GM19239 (cell line): ENCODE measurements around the gene KCP.
"Not testable (repeated sequence)": the region's sequence is repeated elsewhere in the genome, so short reads cannot be mapped to it uniquely, and the experiment has no call there.

Experiments used
- DNase-seq: peaks from one replicate; pipeline ENCODE4 v3.0.0; 2011; ENCODE audit warnings: low spot score; ENCODE audit not compliant: insufficient read length
- FAIRE-seq: peaks from 2 replicates; lab custom pipeline; 2011; peaks lifted over from hg19 to GRCh38; lab: Jason Lieb, UNC

Gene KCP

GRCh38 chr7:128910569-128910945, at the start of gene KCP:
Gene KCP (minus strand): TSS chr7:128910709. CDS start chr7:128910676, 33 bp downstream.
- FAIRE-seq = no peak
- no peak for DNase-seq

GRCh38 chr7:128959296-128959695, 48.8 kb upstream of the KCP start:
- DNase-seq = no peak
- no peak for FAIRE-seq

GRCh38 chr7:128955981-128956380, 45.5 kb upstream of the KCP start:
- no peak for DNase-seq
- no peak for FAIRE-seq

- DNase-seq (peak; percentile 35), FAIRE-seq (peak; percentile 95)
Observed at GRCh38 chr7:128954830-128955802, 44.6 kb upstream of the KCP start.

GRCh38 chr7:128954150-128954549, 43.6 kb upstream of the KCP start:
- DNase-seq (no peak), FAIRE-seq (no peak)

DNA sequence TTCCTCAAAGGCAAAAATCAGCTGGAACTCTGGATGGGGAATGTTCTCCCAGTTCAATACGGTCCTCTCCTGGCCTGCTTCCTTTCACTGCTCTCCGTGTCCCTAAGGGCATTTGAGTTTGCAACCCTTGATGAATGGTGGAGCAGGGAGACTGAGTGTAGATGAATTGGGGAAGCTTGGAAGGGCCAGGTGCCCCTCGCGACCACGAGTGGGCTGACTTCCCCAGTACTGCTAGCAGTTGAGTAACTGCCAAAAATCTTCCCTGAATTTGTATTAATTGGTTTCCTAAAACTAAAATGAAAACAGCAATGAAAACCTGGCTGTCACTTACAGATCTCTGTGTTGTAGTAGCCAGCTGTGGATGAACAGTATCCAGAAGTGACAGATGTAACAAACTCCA, 40.8 kb upstream of the KCP start:
- FAIRE-seq (no peak), DNase-seq (no peak)

- FAIRE-seq (no peak), DNase-seq (no peak)
Observed at GRCh38 chr7:128948976-128949760, 38.7 kb upstream of the KCP start.

DNA sequence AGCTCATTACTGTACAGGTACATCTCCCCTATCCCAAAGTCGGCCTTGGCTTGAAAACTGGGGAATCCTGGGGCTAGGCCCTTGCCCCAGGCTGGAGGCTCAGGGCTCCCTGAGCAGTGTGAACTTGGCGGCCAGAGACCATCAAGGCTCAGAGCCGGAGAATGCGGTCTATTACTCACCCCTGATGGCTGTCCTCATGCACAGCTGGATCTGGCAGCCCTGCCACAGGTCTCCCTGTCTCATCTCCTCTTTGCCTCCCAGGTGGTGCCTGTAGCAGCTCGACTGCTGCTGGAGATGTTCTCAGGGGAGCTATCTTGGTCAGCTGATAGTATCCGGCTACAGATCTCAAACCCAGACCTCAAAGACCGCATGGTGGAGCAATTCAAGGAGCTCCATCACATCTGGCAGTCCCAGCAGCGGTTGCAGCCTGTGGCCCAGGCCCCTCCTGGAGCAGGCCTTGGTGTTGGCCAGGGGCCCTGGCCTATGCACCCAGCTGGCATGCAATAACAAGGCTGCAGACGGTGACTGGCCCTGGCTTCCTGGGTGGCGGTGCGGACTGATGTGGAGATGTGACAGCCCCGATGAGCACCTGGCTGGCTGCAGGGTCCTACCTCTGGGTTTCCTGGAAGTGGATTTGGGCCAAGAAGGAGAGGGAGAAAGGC, 37.9 kb upstream of the KCP start:
- no peak for DNase-seq
- FAIRE-seq = no peak

DNA sequence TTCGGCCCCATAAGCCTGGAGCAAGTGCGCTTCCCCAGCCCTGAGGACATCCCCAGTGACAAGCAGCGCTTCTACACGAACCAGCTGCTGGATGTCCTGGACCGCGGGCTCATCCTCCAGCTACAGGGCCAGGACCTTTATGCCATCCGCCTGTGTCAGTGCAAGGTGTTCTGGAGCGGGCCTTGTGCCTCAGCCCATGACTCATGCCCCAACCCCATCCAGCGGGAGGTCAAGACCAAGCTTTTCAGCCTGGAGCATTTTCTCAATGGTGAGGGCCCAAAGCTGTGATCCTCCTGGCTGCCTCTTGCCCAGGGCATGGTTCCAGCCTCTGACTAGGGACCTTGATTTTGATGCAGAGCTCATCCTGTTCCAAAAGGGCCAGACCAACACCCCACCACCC, 37.3 kb upstream of the KCP start:
- no peak for FAIRE-seq
- DNase-seq = no peak

DNA sequence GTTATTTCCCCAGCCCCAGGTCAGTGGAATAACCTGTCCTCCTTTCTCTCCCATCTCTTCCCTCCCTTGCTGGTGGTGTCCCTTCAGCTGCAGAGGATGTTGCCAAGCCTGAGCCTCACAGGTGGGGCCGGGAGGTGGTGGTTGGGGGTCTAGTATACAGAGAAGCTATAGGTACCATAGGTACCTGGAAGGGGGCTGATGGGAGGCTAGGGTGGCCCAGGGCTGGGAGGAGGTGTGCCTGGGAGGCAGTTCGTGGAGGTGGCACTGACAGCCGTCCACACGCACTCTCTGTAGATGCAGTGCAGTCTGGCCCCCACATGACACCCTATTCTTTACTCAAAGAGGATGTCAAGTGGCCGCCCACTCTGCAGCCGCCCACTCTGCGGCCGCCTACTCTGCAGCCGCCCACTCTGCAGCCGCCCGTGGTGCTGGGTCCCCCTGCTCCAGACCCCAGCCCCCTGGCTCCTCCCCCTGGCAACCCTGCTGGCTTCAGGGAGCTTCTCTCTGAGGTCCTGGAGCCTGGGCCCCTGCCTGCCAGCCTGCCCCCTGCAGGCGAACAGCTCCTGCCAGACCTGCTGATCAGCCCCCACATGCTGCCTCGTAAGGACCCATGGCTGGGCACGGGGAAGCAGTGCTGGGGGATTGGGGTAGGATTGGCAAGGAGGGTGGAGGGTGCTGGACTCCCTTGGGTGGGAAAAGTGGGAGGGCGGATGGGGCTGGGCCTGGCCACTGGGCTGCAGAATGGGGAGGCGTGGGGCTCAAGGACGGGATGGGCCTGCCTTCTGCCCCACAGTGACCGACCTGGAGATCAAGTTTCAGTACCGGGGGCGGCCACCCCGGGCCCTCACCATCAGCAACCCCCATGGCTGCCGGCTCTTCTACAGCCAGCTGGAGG, 36.7 kb upstream of the KCP start:
- FAIRE-seq = no peak
- no peak for DNase-seq

DNA sequence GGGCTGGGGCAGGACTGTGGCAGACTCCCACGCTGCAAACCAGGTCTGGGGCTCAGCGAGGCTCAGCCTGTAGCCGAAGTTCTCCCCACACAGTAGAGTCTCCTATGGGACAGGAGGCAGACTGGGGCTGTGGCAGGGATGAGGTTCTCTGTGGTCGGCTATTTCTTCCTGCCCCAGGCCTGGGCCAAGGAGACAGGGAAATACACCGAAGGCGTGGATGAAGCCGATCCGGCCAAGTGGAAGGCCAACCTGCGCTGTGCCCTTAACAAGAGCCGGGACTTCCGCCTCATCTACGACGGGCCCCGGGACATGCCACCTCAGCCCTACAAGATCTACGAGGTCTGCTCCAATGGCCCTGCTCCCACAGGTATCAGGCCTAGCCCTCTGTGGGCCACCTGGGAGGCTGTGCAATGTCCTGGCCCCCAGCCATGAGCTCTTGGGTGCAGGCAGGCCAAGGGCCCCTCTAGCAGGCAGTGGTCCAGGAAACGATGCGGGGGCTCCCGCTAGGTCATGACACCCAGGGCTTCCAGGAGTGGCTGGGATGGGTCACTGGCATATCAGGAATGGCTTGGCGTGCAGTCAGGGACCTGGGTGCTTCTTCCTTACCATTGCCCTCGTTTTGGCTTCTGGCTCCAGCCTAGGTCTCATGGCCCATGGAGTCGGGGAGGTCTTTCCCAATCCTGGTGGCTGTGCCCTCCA, 35.3 kb upstream of the KCP start:
- FAIRE-seq (no peak), DNase-seq (no peak)

- no peak for DNase-seq
- FAIRE-seq = no peak
Observed at GRCh38 chr7:128944487-128945236, 34.2 kb upstream of the KCP start.

GRCh38 chr7:128943251-128943650, 32.7 kb upstream of the KCP start:
- not testable (repeated sequence) for FAIRE-seq, DNase-seq

GRCh38 chr7:128941946-128942526, 31.5 kb upstream of the KCP start:
- FAIRE-seq = no peak

DNA sequence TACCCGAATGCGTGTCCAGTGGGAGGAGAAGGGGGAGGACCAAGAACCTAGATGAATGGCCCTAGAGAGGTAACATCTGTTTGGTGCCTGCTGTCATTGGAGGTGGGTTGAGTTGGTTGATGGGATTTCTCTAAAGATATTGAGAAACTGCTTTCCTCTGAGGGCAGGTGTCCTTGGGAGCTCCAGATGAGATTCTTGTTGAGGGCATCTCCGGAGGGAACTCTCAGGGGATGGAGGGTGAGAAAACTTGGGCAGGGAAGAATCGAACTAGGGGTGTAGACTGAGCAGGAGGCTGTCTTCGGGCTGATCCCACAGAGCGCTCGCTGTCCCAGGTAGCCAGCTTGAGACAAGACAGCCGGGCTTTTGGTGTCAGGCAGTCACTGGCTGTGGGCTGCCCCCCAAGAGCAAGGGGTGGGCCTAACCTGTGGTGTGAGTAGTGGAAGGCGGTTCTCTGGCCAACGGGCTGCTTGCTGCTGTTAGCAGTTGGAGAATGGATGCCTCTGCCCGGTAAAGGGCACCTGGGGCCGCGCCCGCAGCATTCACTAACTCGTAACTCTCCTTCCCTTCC, 30.9 kb upstream of the KCP start:
- DNase-seq (no peak), FAIRE-seq (no peak)

More at GRCh38 chr7:128941946-128942526, 31.5 kb upstream of the KCP start:
- no peak for DNase-seq

DNA sequence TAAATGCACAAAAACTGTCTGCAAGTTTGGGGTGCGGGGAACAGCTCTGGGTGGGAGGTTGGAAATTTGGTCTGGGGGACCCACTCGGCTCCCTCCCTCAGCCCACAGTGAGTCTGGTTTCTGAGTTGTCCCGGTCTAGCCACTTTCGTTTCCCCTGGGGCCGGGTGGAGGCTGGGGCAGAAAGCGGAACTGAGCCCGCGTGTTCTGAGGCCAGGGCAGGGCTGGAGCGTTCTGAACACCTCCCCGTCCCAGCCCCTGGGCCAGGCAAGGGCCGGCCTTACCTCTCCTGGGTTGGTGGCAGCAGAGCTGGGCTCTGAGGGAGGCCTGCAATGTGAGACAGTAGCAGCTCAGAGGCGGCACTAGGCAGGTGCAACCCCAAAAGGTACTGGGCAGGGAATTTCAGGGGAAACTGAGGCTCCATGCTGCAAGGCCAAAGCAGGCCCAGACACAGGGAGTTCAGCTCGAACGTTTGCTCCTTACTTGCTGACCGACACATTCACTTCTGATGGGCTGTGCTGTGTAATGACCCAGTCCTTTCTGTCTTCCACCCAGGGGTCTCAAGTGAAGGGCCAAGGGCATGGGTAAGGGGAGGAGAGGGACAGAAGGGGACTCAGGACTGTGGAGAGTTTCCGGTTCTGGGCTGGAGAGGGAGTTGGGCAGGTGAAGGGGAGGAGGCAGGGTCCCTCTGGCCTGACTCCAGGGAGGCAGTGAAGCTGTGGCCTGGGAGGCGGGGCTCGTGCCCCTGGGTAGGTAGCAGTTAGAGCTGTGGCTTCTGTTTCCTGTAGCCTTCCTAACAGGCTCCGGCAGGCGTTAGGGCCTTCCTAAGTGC, 30.2 kb upstream of the KCP start:
- DNase-seq (peak; percentile 86), FAIRE-seq (peak; percentile 99)
